GM12875 (cell line): ENCODE results near the gene ECSIT.
A peak's percentile ranks its signal among the peaks of the same experiment; 100 is the strongest.

Experiments
- H3K4me3 ChIP-seq: one replicate; pipeline ENCODE4 v1.5.1; 2011; ENCODE audit warnings: low read depth, low read length, control low read depth
- TF ChIP-seq, protein P1 (sequence below): IDR thresholded peaks from 2 replicates; pipeline ENCODE4 v1.5.1; 2011; ENCODE audit warnings: low read depth, mild to moderate bottlenecking, control low read depth, inconsistent platforms, low read length, moderate library complexity, borderline replicate concordance; ENCODE audit not compliant: insufficient read depth

ECSIT gene

GRCh38 chr19:11505504-11506100 is 23.3 kb downstream of the ECSIT start, which contains the start of gene ZNF653:
Gene ZNF653 (minus strand): TSS chr19:11505839. CDS start chr19:11505786, 53 bp downstream.
- peak within 1 kb of the TSS; percentile 86 for H3K4me3 ChIP-seq
- TF ChIP-seq, protein P1, sequence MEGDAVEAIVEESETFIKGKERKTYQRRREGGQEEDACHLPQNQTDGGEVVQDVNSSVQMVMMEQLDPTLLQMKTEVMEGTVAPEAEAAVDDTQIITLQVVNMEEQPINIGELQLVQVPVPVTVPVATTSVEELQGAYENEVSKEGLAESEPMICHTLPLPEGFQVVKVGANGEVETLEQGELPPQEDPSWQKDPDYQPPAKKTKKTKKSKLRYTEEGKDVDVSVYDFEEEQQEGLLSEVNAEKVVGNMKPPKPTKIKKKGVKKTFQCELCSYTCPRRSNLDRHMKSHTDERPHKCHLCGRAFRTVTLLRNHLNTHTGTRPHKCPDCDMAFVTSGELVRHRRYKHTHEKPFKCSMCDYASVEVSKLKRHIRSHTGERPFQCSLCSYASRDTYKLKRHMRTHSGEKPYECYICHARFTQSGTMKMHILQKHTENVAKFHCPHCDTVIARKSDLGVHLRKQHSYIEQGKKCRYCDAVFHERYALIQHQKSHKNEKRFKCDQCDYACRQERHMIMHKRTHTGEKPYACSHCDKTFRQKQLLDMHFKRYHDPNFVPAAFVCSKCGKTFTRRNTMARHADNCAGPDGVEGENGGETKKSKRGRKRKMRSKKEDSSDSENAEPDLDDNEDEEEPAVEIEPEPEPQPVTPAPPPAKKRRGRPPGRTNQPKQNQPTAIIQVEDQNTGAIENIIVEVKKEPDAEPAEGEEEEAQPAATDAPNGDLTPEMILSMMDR: no peak

DNA sequence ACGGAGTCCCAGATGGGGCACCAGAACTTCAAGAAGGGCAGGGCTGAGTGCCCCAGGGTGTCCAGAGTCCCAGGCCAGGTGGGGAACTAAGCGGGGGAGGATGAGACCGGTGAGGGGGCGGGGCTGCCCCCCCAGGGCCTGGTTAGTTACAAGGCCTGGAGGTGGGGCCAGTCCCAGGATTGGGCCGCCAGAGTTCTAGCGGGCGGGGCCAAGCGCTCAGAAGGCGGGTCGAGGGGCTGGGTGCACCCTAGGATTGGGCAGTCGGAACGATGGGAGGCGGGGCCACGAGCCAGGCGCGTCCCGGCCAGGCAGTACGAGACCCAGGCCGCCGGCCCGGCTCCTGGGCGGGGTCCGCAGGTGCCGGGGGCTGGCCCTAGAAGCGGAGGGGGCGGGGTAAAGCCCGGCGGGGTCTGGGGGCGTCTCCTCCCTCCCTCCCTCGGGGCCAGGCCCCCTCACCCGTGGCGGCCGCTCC is 23.9 kb downstream of the ECSIT start:
- TF ChIP-seq, protein P1: no peak
- H3K4me3 ChIP-seq: peak overlapping the region; percentile 86

- peak overlapping the region; percentile 86 for H3K4me3 ChIP-seq
- TF ChIP-seq, protein P1: no peak
These were observed 24.4 kb downstream of the ECSIT start for GRCh38 chr19:11504502-11505031.

- TF ChIP-seq, protein P1: no peak
These were observed 29.0 kb downstream of the ECSIT start for GRCh38 chr19:11499890-11500420.

GRCh38 chr19:11499220-11499726 is 29.7 kb downstream of the ECSIT start:
- no peak overlapping the region for H3K4me3 ChIP-seq
- TF ChIP-seq, protein P1: no peak

More at GRCh38 chr19:11499890-11500420, 29.0 kb downstream of the ECSIT start:
- H3K4me3 ChIP-seq: no peak overlapping the region

GRCh38 chr19:11496391-11497163 is 32.4 kb downstream of the ECSIT start:
- TF ChIP-seq, protein P1: peak; percentile 79
- H3K4me3 ChIP-seq: no peak overlapping the region

DNA sequence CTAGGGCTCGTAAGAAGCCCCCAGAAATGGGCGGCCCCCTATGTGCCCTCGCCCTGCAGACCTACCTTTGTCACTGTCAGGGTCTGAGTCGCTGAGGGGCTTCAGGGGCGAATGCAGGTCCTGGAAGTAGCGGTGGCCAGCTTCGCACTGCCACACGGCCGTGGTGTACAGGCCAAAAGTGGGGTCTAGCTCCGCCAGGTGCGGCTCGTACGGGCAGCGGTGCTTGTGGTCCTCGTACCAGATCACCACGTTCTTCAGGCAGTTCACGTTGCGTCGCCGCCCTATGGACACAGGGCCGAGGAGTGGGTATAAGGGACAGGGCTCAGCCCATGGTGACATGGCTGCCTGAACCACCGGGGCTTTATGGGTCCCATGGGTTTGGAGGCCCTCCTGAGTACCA is 33.0 kb downstream of the ECSIT start:
- no peak overlapping the region for H3K4me3 ChIP-seq
- TF ChIP-seq, protein P1: no peak
